Measurements from ENCODE around the gene CLPSL1.
"Not testable (repeated sequence)": the region's sequence is repeated elsewhere in the genome, so short reads cannot be mapped to it uniquely, and the experiment has no call there.

Gene CLPSL1, protein sequence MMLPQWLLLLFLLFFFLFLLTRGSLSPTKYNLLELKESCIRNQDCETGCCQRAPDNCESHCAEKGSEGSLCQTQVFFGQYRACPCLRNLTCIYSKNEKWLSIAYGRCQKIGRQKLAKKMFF

DNA sequence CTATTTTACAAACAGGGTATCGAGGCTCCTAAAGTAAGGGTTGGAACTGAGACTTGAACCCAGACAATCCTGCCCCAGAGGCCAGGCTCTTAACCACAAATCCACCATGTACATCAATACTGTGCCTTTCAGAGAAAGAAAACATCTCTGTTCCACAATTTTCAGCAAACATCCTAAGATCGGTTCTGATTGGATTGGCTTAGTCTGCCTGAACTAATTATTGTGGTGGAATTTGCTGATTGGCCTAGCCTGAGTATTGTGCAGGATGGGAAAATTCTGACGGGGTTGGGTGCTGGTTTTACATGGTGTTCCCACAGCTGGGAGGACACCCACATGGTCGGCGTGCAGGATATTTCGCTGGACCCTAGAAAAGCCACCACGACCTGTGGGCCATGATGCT lies at the start of gene CLPSL1:
Gene CLPSL1 (plus strand): TSS at position 301 of the 400 bp plus-strand sequence. CDS start 92 bp downstream, at position 393.
- no peak for DNase-seq (ENCODE audit: low spot score)

DNA sequence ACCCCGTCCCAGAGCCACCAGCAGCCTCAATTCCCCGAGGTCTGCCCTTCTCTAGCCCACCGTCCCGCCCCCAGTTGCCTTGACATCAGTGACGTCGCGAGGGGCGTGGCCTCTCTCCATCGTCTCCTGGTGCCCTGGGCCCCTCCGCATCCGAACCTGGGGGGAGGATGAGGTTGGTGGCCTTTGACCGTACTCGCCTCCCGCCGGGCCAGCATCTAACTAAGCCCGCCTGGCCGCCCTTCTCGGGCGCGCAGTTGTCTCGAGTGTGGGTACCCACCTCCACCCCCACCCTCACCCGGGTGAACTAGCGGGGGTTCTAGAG lies 49.4 kb upstream of the CLPSL1 start:
- DNase-seq (ENCODE audit: low spot score) = peak; percentile 86

DNA sequence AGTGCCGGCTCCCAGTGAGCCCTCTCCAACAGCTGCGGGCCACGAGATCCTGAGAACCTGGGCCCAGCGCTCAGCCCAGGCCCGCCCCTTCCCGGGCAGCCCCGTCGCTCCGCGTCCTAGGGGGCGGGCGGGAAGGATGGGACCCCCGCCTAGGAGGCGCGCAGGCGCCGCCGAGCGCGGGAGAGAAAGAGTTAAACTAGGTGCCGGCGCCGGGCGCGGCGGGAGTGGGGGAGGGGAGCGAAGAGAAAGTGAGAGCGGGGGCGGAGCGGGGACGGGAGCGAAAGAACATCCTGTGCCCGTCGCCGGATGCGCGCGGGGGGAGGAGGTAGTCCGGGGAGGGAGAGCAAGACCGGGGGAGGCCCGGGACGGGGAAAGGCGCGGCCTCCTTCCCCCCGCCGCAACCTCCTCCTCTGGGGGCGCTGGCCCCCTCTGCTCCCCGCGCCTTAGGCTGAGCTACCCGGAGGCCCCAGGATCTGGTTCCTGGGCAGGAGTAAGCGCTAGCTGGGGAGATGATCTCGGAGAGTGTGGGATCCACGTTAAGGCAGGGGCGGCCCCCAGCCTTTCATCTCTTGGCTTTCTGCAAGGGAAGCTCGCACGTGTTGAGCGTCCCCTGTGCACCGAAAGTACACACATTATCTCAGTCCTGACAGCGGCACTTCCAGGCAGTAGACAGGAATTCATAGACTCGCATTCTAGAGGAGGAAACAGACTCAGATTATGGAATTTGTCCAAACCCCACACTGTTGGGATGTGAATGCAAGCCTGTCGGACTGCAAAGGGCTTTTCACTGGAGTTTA lies 48.9 kb upstream of the CLPSL1 start:
- peak; percentile 90 for DNase-seq (ENCODE audit: low spot score)

DNA sequence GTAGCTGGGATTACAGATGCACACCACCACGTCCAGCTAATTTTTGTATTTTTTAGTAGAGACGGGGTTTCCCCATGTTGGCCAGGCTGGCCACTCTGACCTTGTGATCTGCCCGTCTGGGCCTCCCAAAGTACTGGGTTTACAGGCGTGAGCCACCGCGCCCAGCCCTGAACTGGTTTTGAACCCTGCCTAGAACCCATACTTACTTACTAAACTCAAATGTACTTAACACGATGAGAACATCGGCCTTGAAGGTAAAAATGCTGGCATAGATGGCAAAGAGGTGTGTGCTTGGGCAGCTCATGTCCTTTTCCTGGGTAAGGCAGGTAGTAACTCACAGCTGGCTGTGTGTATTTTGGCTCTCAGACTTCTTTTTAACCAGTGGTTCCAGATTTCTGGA lies 47.2 kb upstream of the CLPSL1 start:
- no peak for DNase-seq (ENCODE audit: low spot score)

DNA sequence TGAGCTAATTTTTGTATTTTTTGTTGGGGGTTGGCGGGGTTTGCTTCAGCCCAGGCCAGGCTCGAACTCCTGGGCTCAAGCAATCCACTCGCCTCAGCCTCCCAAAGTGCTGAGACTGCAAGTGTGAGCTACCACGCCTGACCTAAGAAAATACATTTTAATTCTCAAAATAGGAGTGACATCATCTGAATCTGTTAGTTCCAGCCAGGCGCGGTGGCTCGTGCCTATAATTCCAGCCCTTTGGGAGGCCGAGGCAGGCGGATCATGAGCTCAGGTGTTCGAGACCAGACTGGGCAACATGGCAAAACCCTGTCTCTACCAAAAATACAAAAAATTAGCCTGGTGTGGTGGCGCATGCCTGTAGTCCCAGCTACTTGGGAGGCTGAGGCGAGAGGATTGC lies 46.5 kb upstream of the CLPSL1 start:
- DNase-seq (ENCODE audit: low spot score) = not testable (repeated sequence)

GRCh38 chr6:35735452-35735851 lies 45.4 kb upstream of the CLPSL1 start:
- DNase-seq (ENCODE audit: low spot score) = no peak

DNA sequence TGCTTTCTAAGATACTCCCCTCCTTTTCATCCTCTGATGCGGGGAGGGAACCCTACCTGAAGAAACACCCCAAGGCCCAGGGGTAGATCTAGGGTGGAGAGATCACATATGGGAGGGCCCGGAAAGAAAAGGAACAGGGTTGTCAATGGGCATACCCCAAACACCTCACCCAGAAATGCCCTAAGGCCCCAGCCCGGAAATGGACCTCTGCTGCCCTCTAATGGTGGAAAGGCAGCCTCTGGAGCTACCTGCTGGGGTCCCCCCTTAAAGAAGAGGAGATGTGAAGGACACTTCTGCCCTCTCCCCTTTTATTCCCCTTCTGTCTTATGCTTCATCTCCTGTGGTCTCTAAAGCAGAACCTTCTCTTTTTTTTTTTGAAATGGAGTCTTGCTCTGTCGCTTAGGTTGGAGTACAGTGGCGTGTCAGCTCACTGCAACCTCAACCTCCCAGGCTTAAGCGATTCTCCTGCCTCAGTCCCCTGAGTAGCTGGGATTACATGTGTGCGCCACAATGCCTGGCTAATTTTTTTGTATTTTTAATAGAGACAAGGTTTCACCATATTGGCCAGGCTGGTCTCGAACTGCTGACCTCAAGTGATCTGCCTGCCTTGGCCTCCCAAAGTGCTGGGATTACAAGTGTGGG lies 44.4 kb upstream of the CLPSL1 start:
- peak; percentile 90 for DNase-seq (ENCODE audit: low spot score)

DNA sequence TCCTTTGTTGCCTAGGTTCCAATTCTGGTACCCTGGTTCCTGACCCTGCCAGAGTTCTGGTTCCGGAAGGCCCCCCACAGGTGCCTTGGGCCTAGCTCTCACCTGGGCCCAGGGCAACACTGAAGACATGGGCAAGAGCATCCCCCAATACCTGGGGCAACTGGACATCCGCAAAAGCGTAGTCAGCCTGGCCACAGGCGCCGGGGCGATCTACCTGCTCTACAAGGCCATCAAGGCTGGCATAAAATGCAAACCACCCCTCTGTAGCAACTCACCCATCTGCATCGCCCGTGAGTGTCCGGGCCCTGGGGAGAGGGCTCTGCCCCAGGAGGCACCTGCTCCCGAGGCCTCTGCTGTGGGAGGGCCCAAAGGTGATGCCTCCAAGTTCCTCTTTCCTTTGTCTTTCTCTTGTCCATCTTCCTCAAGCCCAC lies 43.8 kb upstream of the CLPSL1 start, which contains the start of gene ARMC12:
Gene ARMC12 (plus strand): TSS at position 51 of the 431 bp plus-strand sequence. CDS start 77 bp downstream, at position 128.
- no peak for DNase-seq (ENCODE audit: low spot score)

GRCh38 chr6:35737413-35738211 lies 43.2 kb upstream of the CLPSL1 start:
- peak; percentile 75 for DNase-seq (ENCODE audit: low spot score)

DNA sequence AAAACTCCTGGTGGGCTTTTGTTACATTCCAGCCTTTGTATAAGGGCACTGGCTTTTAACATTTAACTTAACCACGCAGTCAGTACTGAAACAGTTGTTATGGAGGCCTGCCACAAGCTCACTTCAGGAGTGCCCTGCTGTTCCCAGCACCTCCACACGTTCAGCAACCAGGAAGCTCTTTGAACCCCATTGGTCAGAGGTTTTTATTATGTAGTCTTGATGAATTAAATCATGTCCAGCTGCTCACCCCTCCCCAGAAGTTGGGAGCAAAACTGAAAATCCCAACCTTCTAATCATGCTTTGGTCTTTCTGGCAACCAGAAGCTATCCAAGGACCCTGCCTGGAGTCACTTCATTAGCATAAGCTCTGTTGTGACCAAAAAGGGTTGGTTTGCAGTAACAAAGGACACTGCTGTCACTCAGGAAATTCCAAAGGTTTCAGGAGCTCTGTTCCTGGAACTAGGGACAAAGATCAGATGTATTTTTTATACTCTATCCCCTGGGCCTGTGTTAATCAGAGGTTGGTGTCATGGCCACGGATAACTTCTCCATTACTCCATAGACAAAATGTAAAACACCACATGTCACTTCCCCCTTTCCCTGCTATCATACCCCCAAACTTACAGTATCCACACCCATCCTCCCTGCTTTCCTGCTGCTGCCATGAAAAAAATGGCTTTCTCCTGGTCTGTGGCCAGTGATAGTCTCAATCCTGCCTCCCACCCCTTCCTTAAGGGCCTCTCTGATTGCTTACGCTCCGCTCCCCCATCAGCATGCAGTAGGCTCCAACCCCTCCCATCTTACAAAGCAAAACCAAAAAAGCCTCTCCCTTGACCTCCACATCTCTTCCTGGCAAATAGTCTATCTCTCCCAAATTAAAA lies 40.9 kb upstream of the CLPSL1 start:
- DNase-seq (ENCODE audit: low spot score) = no peak

DNA sequence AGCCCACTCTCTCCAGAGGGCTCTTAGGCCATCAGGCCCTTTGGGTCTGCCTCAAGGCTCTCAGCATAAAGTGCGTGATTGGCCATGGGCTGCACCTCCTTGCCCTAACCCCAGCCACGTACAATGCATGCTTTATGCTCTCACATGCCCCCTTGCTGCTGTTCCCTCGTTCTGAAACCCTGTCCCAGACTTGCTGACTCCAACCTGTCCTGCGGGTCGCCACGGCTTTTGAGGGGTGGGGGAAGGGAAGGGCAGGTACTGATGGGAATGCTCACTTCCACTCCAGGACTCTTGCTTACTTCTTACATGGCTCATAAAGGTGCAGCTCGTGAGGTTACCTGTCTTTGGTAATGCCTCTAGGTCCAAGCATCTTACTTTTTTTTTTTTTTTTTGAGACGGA lies 38.0 kb upstream of the CLPSL1 start:
- DNase-seq (ENCODE audit: low spot score) = no peak

DNA sequence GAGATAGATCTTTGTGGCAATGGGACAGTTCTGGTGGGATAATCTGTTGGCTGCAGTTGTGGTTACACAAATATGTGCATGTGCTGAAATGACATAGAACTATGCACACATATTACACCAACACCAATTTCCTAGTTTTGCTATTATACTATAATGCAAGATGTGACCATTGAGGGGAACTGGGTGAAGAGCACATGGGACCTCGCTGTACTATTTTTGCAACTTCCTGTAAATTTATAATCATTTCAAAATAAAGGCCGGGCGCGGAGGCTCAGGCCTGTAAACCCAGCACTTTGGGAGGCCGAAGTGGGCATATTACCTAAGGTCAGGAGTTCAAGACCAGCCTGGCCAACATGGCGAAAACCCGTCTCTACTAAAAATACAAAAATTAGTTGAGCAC lies 35.3 kb upstream of the CLPSL1 start:
- no peak for DNase-seq (ENCODE audit: low spot score)

DNA sequence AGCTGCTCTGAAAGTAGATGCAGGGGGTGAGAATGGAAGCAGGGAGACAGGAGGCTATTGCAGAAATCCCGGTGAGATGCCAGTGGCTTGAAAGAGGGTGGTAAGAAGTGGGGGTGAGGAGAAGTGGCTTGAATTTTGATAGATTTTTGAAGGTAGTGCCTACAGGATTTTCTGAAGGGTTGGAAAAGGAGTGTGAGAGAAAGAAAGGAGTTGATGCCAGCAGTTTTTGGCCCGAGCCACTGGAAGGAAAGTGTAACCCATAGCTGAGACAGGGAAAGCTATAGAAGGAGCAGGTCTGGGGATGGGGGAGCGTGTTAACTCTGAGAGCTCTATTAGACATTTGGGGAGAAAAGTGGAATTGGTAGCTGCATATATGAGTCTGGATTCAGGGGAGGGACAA lies 34.3 kb upstream of the CLPSL1 start:
- no peak for DNase-seq (ENCODE audit: low spot score)

DNA sequence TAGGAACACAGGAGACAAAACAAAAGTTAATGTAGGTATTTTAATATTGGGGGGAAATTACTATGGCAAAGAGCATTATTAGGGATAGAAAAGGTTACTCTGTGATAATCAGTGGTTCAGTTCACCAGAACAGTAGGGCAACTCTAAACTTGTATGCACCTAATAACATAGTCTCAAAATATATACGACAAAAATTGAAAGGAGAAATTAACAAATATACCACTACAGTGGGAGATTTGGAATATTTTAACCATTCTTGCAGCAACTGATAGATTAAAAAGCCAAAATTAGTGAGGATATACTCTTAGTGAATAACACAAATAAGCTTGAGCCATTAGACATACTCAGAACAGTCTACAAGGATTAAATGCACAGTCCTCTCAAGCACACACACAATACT lies 32.9 kb upstream of the CLPSL1 start:
- no peak for DNase-seq (ENCODE audit: low spot score)

GRCh38 chr6:35750557-35750956 lies 30.3 kb upstream of the CLPSL1 start:
- no peak for DNase-seq (ENCODE audit: low spot score)

- no peak for DNase-seq (ENCODE audit: low spot score)
These were observed 29.2 kb upstream of the CLPSL1 start for GRCh38 chr6:35751594-35751993.

GRCh38 chr6:35752330-35752729 lies 28.5 kb upstream of the CLPSL1 start:
- no peak for DNase-seq (ENCODE audit: low spot score)

- no peak for DNase-seq (ENCODE audit: low spot score)
These were observed 26.2 kb upstream of the CLPSL1 start for GRCh38 chr6:35754452-35755277.

DNA sequence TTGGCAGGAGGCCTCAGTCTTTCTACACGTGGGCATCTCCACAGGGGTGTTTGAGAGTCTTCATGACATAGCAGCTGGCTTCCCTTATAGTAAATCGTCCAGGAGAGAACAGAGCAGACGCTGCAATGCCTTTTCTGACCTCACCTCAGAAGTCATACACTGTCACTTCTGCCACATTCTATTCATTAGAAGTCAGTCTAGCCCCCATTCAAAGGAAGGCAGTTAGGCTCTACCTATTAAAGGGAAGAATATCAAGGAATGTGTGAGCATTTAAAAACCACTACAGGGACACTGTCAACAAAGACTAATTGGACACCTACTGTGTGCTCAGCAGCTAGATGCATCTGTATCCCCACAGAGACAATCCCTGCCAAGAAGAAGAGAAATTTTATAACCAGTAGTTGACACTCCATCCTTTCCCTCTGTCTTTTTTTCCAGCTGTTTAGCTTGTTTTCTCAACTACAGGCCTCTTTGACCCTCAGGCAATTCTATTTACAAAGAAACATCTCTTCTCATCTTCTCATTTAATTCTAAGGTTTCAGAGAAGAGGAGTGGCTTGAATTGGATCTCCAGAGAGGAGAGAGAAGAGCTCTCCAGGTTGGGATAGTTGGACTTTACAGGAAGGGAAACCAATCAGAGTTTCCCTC lies 25.4 kb upstream of the CLPSL1 start:
- no peak for DNase-seq (ENCODE audit: low spot score)

Data from CD4-positive, alpha-beta T cell treated with Interleukin-15 for 4 hours (primary cell).